MM.1S (cell line): ENCODE results near the gene USP9X.

Experiments
- DNase-seq: peaks from one replicate; pipeline ENCODE4 v3.0.0-alpha.2; 2015
- H2AFZ ChIP-seq: fragments of 300-600 bp; sonication (generic); 2 replicates; pipeline ENCODE4 v1.6.0; 2016; ENCODE audit warnings: antibody characterized with exemption, low read length
- H3F3A ChIP-seq: fragments of 300-600 bp; sonication (generic); 2 replicates; pipeline ENCODE4 v1.6.1; 2016; ENCODE audit warnings: mild to moderate bottlenecking, antibody characterized with exemption, low read length, moderate library complexity, mixed read lengths; ENCODE audit not compliant: insufficient read depth
- H3K27ac ChIP-seq: fragments of 300-600 bp; sonication (generic); 2 replicates; pipeline ENCODE4 v1.5.1; 2016; ENCODE audit warnings: mild to moderate bottlenecking, low read length
- H3K27me3 ChIP-seq: fragments of 300-600 bp; sonication (generic); replicated peaks from 2 replicates; pipeline ENCODE4 v1.6.0; 2016; ENCODE audit warnings: low read length; ENCODE audit not compliant: insufficient read depth
- H3K36me3 ChIP-seq: fragments of 300-600 bp; sonication (generic); replicated peaks from 2 replicates; pipeline ENCODE4 v1.6.1; 2016; ENCODE audit warnings: mild to moderate bottlenecking, low read length, mixed read lengths; ENCODE audit not compliant: insufficient read depth
- H3K4me1 ChIP-seq: fragments of 300-600 bp; sonication (generic); 2 replicates; pipeline ENCODE4 v1.6.1; 2016; ENCODE audit warnings: low read length, mixed read lengths
- H3K4me2 ChIP-seq: fragments of 300-600 bp; sonication (generic); 2 replicates; pipeline ENCODE4 v1.6.0; 2016; ENCODE audit warnings: low read depth, low read length
- H3K4me3 ChIP-seq: fragments of 300-600 bp; sonication (generic); 2 replicates; pipeline ENCODE4 v1.5.1; 2016; ENCODE audit warnings: low read length, mixed read lengths
- H3K79me2 ChIP-seq: fragments of 300-600 bp; sonication (generic); 2 replicates; pipeline ENCODE4 v1.6.1; 2016; ENCODE audit warnings: mixed run types, low read length, mixed read lengths
- H3K9ac ChIP-seq: fragments of 300-600 bp; sonication (generic); 2 replicates; pipeline ENCODE4 v1.6.1; 2016; ENCODE audit warnings: low read length, mixed read lengths
- H3K9me2 ChIP-seq: fragments of 300-600 bp; sonication (generic); replicated peaks from 2 replicates; pipeline ENCODE4 v1.6.1; 2016; ENCODE audit warnings: mild to moderate bottlenecking, low read length, mixed read lengths; ENCODE audit not compliant: insufficient read depth
- H3K9me3 ChIP-seq: fragments of 300-600 bp; sonication (generic); replicated peaks from 2 replicates; pipeline ENCODE4 v1.6.1; 2016; ENCODE audit warnings: mild to moderate bottlenecking, low read length, mixed read lengths; ENCODE audit not compliant: insufficient read depth
- H4K20me1 ChIP-seq: fragments of 300-600 bp; sonication (generic); 2 replicates; pipeline ENCODE4 v1.6.1; 2016; ENCODE audit warnings: mild to moderate bottlenecking, low read length, moderate library complexity, mixed read lengths; ENCODE audit not compliant: insufficient read depth
- EZH2 ChIP-seq: fragments of 300-600 bp; sonication (generic); optimal IDR thresholded peaks from 2 replicates; pipeline ENCODE3; 2017; ENCODE audit warnings: low read depth, mild to moderate bottlenecking, antibody characterized with exemption, low read length, mixed read lengths
- EZH2phosphoT487 ChIP-seq: fragments of 300-600 bp; sonication (generic); IDR thresholded peaks from 2 replicates; pipeline ENCODE4 v1.6.1; 2018; ENCODE audit warnings: antibody characterized with exemption, low read length
- TF ChIP-seq, protein P1 (sequence below): fragments of 300-600 bp; sonication (generic); IDR thresholded peaks from 2 replicates; pipeline ENCODE4 v1.5.1; 2016; ENCODE audit warnings: antibody characterized with exemption, low read length, mixed read lengths

USP9X gene

DNA sequence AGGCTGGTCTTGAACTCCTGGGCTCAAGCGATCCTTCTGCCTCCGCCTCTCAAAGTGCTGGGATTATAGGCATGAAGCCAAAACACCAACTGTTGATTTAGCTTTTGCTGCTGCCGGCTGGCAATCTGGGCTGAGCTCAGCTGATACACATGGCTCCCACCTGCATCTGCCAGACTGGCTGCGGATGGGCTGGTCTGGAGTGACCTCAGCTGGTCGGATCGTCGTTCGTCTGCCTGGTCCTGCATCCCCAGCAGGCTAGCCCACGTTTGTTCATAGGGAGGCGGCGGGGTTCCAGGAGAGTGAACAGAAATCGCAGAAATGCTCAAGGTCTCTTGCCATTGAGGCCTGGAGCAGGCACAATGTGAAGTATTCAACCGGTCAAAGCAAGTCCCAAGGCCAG, 174.3 kb downstream of the USP9X start:
- Histone ChIP-seq H3K27ac (no peak overlapping the region), H3K9ac (no peak overlapping the region), H3K9me2 (no peaks in the 10 kb centered on the region), H3K4me2 (no peak overlapping the region), H2AFZ (no peak overlapping the region), H3K27me3 (no peaks in the 10 kb centered on the region), H3K4me1 (no peaks in the 10 kb centered on the region), H4K20me1 (no peaks in the 10 kb centered on the region), H3K9me3 (no peaks in the 10 kb centered on the region), H3K79me2 (no peaks in the 10 kb centered on the region), H3K4me3 (no peak overlapping the region), H3K36me3 (no peaks in the 10 kb centered on the region), H3F3A (no peaks in the 10 kb centered on the region)
- DNase-seq: no peak
- TF ChIP-seq EZH2 (no peak), EZH2phosphoT487 (no peak)
- TF ChIP-seq, protein P1, sequence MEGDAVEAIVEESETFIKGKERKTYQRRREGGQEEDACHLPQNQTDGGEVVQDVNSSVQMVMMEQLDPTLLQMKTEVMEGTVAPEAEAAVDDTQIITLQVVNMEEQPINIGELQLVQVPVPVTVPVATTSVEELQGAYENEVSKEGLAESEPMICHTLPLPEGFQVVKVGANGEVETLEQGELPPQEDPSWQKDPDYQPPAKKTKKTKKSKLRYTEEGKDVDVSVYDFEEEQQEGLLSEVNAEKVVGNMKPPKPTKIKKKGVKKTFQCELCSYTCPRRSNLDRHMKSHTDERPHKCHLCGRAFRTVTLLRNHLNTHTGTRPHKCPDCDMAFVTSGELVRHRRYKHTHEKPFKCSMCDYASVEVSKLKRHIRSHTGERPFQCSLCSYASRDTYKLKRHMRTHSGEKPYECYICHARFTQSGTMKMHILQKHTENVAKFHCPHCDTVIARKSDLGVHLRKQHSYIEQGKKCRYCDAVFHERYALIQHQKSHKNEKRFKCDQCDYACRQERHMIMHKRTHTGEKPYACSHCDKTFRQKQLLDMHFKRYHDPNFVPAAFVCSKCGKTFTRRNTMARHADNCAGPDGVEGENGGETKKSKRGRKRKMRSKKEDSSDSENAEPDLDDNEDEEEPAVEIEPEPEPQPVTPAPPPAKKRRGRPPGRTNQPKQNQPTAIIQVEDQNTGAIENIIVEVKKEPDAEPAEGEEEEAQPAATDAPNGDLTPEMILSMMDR: no peak

DNA sequence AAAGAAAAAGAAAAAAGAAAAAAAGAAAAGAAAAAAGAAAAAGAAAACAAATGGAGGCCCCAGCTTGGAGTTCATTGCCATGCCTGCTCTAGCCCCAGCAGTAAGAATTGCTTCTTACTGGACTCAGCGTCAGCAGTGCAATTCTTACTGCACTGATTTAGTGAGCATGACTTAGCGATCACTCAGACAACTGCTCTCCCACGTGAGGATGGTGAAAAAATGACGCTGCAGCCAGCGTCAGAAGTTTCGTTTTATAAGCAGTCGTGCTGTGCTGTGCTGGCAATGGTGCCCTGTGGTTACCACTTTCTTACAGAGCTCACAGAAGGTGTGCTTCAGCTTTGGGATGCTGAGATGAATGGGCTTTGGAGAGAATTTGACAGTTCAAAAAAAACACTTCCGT, 180.4 kb downstream of the USP9X start:
- Histone ChIP-seq H3F3A (no peaks in the 10 kb centered on the region), H3K9ac (no peak overlapping the region), H3K9me2 (no peaks in the 10 kb centered on the region), H3K4me1 (no peaks in the 10 kb centered on the region), H3K9me3 (no peaks in the 10 kb centered on the region), H3K36me3 (no peaks in the 10 kb centered on the region), H4K20me1 (no peaks in the 10 kb centered on the region), H3K27ac (no peak overlapping the region), H2AFZ (no peak overlapping the region), H3K4me2 (no peak overlapping the region), H3K4me3 (no peak overlapping the region), H3K27me3 (no peaks in the 10 kb centered on the region), H3K79me2 (no peaks in the 10 kb centered on the region)
- no peak for DNase-seq
- TF ChIP-seq EZH2phosphoT487 (no peak), EZH2 (no peak)
- TF ChIP-seq, protein P1: no peak

DNA sequence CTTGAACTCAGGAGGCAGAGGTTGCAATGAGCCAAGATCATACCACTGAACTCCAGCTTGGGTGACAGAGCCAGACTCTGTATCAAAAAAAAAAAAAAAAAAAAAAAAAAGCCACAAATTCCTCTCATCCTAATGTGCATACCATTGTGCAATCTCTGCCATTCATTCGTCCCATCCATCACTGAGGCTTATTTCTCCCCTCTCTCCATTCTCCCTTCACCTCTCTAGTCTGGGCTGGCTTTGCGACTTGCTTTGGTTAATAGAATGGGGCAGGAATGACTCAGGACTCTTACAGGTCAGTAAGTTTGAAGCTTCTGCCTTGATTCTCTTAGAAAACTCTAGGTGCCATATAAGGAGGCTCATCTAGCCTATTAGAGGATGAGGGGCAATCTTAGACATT, 188.4 kb downstream of the USP9X start:
- no peak for DNase-seq
- no peaks in the 10 kb centered on the region for H3K79me2 ChIP-seq
- no peaks in the 10 kb centered on the region for H3K9me3 ChIP-seq
- no peaks in the 10 kb centered on the region for H3K36me3 ChIP-seq
- H2AFZ ChIP-seq: no peak overlapping the region
- TF ChIP-seq EZH2phosphoT487 (no peak), EZH2 (no peak)
- TF ChIP-seq, protein P1: no peak
- no peaks in the 10 kb centered on the region for H4K20me1 ChIP-seq
- no peaks in the 10 kb centered on the region for H3K9me2 ChIP-seq
- H3K9ac ChIP-seq: no peak overlapping the region
- H3F3A ChIP-seq: no peaks in the 10 kb centered on the region
- no peak overlapping the region for H3K27ac ChIP-seq
- H3K4me1 ChIP-seq: no peaks in the 10 kb centered on the region
- no peaks in the 10 kb centered on the region for H3K27me3 ChIP-seq
- no peak overlapping the region for H3K4me2 ChIP-seq
- H3K4me3 ChIP-seq: no peak overlapping the region
